ENCODE measurements around the gene GLB1L2.

The GLB1L2 gene

DNA sequence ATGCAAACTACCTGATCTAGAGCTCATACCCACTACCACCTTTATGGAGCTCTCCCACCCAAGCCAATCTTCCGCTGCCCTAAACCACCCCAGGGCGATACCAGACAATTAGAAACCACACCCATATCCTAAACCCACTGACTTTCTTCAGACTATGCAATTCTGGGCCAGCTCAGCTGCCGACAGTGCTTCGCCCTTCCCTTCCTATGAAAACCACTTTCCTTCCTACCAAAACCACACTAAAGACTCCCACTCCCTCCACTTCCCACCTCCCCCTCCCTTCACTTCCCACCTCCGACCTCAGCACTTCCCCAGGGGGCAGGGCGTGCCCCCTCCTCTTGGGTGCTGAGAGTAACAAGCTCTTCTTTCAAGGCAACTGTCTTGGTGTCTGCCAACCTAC lies 55.2 kb downstream of the GLB1L2 start:
- no peak for DNase-seq
- TF ChIP-seq POLR2A (IDR thresholded peaks at IDR 0.05; ENCODE audit: low read length): no peak
- TF ChIP-seq GATA1 (IDR thresholded peaks at IDR 0.05; ENCODE audit: low read depth, low read length): no peak

DNA sequence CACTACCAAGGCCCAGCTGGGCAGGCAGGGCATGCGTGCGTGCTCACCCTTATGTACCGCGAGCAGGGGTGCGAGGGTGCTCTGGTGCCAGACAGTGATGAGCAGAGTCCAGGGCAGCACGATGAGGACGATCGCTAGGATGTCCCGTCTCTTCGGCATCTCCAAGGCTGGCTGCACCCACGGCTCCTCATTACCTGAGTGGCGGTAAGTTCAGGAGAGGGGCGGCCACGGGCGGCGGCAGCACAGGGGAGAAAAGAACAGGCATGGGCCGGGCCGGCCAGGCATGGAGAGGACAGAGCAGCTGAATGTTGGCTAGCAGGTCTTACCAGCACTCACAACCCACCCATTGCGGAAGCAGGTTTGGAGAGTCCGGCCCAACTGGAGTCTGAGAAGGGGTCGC lies 55.7 kb downstream of the GLB1L2 start:
- no peak for TF ChIP-seq GATA1 (IDR thresholded peaks at IDR 0.05; ENCODE audit: low read depth, low read length)
- no peak for TF ChIP-seq POLR2A (IDR thresholded peaks at IDR 0.05; ENCODE audit: low read length)
- no peak for DNase-seq

DNA sequence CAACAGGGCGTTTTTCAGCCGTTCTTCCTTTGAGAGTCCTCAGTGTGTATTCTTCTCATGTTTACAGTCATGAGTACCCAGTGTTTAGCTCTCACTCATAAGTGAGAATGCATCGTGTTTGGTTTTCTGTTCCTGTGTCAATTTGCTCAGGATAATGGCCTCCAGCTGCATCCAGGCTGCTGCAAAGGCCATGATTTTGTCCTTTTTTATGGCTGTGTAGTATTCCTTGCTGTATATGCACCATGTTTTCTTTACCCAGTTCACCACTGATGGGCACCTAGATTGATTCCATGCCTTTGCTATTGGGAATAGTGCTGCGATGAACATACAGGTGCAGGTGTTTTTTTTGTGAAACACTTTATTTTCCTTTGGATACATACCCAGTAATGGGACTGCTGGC lies 56.8 kb downstream of the GLB1L2 start:
- DNase-seq: no peak
- TF ChIP-seq POLR2A (IDR thresholded peaks at IDR 0.05; ENCODE audit: low read length): no peak
- TF ChIP-seq GATA1 (IDR thresholded peaks at IDR 0.05; ENCODE audit: low read depth, low read length): no peak

DNA sequence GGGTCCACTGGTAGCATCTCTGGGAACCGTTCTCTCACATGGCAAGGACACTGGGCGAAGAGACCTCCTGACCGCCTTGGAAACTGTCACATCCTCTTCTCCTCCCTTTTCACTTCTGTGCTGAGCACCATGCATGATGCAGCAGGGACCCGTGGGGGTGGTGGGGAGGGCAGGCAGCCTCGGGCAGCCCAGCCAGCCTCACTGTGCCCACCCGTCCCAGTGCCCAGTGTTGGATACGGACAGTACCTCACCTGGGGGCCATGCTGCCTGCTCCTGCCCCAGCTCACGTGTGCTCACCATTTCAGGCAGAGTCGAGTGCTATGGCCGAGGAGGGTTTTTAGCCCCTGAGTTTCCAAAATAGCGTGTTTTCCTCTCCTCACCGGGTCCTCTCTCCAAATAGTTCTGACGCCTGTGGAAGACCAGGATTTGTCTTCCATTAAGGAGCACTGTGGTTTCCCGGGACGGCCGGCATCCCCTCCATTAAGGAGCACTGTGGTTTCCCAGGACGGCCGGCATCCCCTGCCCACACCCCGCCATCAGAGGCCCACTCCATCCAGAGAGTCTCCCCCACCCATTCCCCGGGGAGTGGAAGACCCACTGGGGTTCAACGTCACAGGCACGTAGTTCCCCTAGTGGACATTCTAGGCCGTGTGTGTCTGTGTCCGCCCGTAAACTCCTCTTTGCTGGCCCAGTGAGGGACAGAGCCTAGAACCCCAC lies 57.8 kb downstream of the GLB1L2 start:
- DNase-seq: no peak
- TF ChIP-seq GATA1 (IDR thresholded peaks at IDR 0.05; ENCODE audit: low read depth, low read length) (no peak), POLR2A (IDR thresholded peaks at IDR 0.05; ENCODE audit: low read length) (no peak)

GRCh38 chr11:134390706-134391569 lies 59.1 kb downstream of the GLB1L2 start:
- no peak for DNase-seq
- TF ChIP-seq GATA1 (IDR thresholded peaks at IDR 0.05; ENCODE audit: low read depth, low read length): no peak
- TF ChIP-seq POLR2A (IDR thresholded peaks at IDR 0.05; ENCODE audit: low read length): no peak

- TF ChIP-seq GATA1 (IDR thresholded peaks at IDR 0.05; ENCODE audit: low read depth, low read length): no peak
- no peak for TF ChIP-seq POLR2A (IDR thresholded peaks at IDR 0.05; ENCODE audit: low read length)
- no peak for DNase-seq
Observed at GRCh38 chr11:134391656-134392055, 59.9 kb downstream of the GLB1L2 start.

DNA sequence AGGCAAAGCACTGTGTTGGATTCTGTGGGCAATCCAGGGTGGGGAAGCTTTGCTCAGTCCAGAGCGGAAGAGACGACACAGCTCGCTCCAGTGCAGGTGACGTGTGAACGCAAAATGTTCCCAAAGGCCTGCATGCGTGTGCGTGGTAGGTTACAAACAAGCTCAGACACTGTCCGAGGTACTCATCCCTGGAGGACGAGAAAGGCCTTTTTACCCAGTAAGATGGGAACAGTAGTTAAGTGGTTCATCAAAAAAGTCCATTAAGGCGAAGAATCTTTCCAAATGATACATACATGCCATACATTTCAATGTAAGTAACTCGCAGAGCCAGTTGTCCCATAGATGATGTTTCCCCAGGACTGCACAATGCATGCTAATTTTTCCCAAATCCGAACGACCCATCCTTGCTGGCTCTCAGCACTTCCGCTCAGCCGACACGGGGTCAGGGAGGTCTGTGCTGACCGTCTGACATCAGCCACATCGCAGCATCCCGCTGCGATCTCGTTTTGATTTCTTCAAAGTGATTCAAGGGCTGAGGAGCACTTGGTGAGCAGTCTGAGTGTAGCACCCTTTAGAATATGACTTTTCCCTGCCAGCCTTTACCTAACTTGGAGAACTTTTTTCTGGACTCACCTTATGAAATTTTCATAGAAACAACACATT lies 61.3 kb downstream of the GLB1L2 start:
- DNase-seq: no peak
- no peak for TF ChIP-seq POLR2A (IDR thresholded peaks at IDR 0.05; ENCODE audit: low read length)
- no peak for TF ChIP-seq GATA1 (IDR thresholded peaks at IDR 0.05; ENCODE audit: low read depth, low read length)

- TF ChIP-seq POLR2A (IDR thresholded peaks at IDR 0.05; ENCODE audit: low read length) (no peak), GATA1 (IDR thresholded peaks at IDR 0.05; ENCODE audit: low read depth, low read length) (no peak)
- no peak for DNase-seq
Observed at GRCh38 chr11:134393638-134394037, 61.9 kb downstream of the GLB1L2 start.

- no peak for DNase-seq
- TF ChIP-seq GATA1 (IDR thresholded peaks at IDR 0.05; ENCODE audit: low read depth, low read length) (no peak), POLR2A (IDR thresholded peaks at IDR 0.05; ENCODE audit: low read length) (no peak)
Observed at GRCh38 chr11:134394311-134394710, 62.5 kb downstream of the GLB1L2 start.

GRCh38 chr11:134395002-134395401 lies 63.2 kb downstream of the GLB1L2 start:
- no peak for DNase-seq
- no peak for TF ChIP-seq POLR2A (IDR thresholded peaks at IDR 0.05; ENCODE audit: low read length)
- TF ChIP-seq GATA1 (IDR thresholded peaks at IDR 0.05; ENCODE audit: low read depth, low read length): no peak

- TF ChIP-seq GATA1 (IDR thresholded peaks at IDR 0.05; ENCODE audit: low read depth, low read length) (no peak), POLR2A (IDR thresholded peaks at IDR 0.05; ENCODE audit: low read length) (no peak)
- DNase-seq: no peak
Observed at GRCh38 chr11:134397304-134398078, 65.7 kb downstream of the GLB1L2 start.

GRCh38 chr11:134398079-134398444 lies 66.3 kb downstream of the GLB1L2 start:
- no peak for DNase-seq
- TF ChIP-seq GATA1 (IDR thresholded peaks at IDR 0.05; ENCODE audit: low read depth, low read length): no peak
- TF ChIP-seq POLR2A (IDR thresholded peaks at IDR 0.05; ENCODE audit: low read length): no peak

GRCh38 chr11:134398644-134399292 lies 67.0 kb downstream of the GLB1L2 start:
- TF ChIP-seq POLR2A (IDR thresholded peaks at IDR 0.05; ENCODE audit: low read length) (no peak), GATA1 (IDR thresholded peaks at IDR 0.05; ENCODE audit: low read depth, low read length) (no peak)

More at GRCh38 chr11:134398644-134399292, 67.0 kb downstream of the GLB1L2 start:
- no peak for DNase-seq
